Stomach (tissue), 4 donors: Measurements from ENCODE around the gene UPF1.

Source experiments
- EP300 ChIP-seq: sonication (generic); formaldehyde crosslinking; IDR thresholded peaks from one replicate; pipeline ENCODE4 v1.6.1; 2017; ENCODE audit warnings: antibody characterized with exemption
- POLR2A ChIP-seq, 4 donors: fragments of 450-650 bp; IDR thresholded peaks; one replicate each; pipeline ENCODE4 v1.6.1; 2016; ENCODE audit warnings: antibody characterized with exemption in 4 of 4, control low read depth in 2 of 4, mild to moderate bottlenecking in 1 of 4, moderate library complexity in 1 of 4
- POLR2AphosphoS5 ChIP-seq, 3 donors: sonication (generic); formaldehyde crosslinking; IDR thresholded peaks; one replicate each; pipeline ENCODE4 v1.6.1; 2016; ENCODE audit warnings: antibody characterized with exemption in 3 of 3
- TF ChIP-seq, protein P1 (sequence below), 7 experiments: fragments of 450-650 bp in 4 of 7; fragments of 200-600 bp in 3 of 7; sonication (generic) in 3 of 7; IDR thresholded peaks; one replicate each; pipeline ENCODE4 v1.5.1; 2016 to 2019; ENCODE audit warnings: antibody characterized with exemption in 7 of 7, control low read depth in 2 of 7, mild to moderate bottlenecking in 1 of 7

GRCh38 chr19:18844806-18845329 is 13.1 kb downstream of the UPF1 start:
- TF ChIP-seq POLR2A (IDR thresholded peaks at IDR 0.05) (no peak), EP300 (no peak), POLR2AphosphoS5 (IDR thresholded peaks at IDR 0.05) (no peak)
- TF ChIP-seq, protein P1, sequence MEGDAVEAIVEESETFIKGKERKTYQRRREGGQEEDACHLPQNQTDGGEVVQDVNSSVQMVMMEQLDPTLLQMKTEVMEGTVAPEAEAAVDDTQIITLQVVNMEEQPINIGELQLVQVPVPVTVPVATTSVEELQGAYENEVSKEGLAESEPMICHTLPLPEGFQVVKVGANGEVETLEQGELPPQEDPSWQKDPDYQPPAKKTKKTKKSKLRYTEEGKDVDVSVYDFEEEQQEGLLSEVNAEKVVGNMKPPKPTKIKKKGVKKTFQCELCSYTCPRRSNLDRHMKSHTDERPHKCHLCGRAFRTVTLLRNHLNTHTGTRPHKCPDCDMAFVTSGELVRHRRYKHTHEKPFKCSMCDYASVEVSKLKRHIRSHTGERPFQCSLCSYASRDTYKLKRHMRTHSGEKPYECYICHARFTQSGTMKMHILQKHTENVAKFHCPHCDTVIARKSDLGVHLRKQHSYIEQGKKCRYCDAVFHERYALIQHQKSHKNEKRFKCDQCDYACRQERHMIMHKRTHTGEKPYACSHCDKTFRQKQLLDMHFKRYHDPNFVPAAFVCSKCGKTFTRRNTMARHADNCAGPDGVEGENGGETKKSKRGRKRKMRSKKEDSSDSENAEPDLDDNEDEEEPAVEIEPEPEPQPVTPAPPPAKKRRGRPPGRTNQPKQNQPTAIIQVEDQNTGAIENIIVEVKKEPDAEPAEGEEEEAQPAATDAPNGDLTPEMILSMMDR (IDR thresholded peaks at IDR 0.05) = no peak
